ENCODE data around the gene ATG9A.

DNA sequence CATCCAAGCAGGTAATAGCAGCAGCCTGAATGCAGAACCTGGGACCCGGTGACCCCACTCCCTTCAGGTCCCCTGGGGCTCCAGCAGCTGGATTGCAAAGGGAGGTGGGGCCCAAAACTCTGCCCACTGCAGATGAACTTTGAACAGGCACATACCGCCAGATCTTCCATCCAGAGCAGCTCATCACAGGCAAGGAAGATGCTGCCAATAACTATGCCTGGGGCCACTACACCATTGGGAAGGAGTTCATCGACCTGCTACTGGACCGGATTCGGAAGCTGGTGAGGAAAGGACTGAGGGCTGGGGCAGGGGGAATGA lies 40.6 kb upstream of the ATG9A start:
- TF ChIP-seq, protein P1, sequence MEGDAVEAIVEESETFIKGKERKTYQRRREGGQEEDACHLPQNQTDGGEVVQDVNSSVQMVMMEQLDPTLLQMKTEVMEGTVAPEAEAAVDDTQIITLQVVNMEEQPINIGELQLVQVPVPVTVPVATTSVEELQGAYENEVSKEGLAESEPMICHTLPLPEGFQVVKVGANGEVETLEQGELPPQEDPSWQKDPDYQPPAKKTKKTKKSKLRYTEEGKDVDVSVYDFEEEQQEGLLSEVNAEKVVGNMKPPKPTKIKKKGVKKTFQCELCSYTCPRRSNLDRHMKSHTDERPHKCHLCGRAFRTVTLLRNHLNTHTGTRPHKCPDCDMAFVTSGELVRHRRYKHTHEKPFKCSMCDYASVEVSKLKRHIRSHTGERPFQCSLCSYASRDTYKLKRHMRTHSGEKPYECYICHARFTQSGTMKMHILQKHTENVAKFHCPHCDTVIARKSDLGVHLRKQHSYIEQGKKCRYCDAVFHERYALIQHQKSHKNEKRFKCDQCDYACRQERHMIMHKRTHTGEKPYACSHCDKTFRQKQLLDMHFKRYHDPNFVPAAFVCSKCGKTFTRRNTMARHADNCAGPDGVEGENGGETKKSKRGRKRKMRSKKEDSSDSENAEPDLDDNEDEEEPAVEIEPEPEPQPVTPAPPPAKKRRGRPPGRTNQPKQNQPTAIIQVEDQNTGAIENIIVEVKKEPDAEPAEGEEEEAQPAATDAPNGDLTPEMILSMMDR (IDR thresholded peaks at IDR 0.05): no peak
- TF ChIP-seq POLR2A (IDR thresholded peaks at IDR 0.05): no peak
- no peak for TF ChIP-seq POLR2AphosphoS5 (IDR thresholded peaks at IDR 0.05)
- no peak for TF ChIP-seq EP300 (IDR thresholded peaks at IDR 0.05)

Data from sigmoid colon (tissue), 4 donors.